ENCODE measurements around the gene ALDH1B1. TPM values are rescaled to one million over a fixed set of nuclear protein-coding genes. Genes with fewer than 3 reads are reported as not detected.
"Not testable (repeated sequence)": the region's sequence is repeated elsewhere in the genome, so short reads cannot be mapped to it uniquely, and the experiment has no call there.

Gene ALDH1B1
- total and polyA plus RNA-seq, 5 donors from 2014 or later = 1.7 to 11.8 (median 9.0) TPM

DNA sequence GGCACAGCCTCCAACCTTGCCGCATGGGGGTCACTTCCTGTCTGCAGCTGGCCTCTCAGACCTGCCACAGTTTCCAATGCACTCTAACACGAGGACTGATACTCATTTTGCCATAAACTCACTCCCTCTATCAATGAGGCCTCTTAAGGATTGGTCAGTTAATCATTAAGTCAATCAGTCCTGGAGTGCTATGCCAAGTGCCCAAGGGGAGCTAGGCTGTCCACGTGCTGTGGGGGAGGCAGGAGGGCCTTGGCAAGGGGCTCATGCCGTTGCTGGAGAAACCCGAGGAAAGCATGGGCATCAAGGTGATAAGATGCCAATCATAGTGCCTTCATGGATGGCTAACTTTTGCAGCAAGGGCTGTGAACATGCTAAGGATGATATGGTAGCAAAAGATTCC is 1.7 kb upstream of the ALDH1B1 start:
- Mint-ChIP-seq H3K4me3 (peak overlapping the region in 3 of 4 donors; percentile 22 to 92 (median 84)), H3K27ac (no peak overlapping the region), H3K36me3 (peaks cover 6% of the 10 kb centered on the region), H3K27me3 (peaks cover 15% of the 10 kb centered on the region), H3K4me1 (peaks cover 0 to 29% (median 15%) of the 10 kb centered on the region in 4 donors), H3K9me3 (no peaks in the 10 kb centered on the region)
- Histone ChIP-seq H3K36me3 (ENCODE audit: control insufficient read depth, insufficient read depth, low read length) (peaks cover 3% of the 10 kb centered on the region), H3K27me3 (ENCODE audit: control insufficient read depth, insufficient read depth, low read length) (no peaks in the 10 kb centered on the region), H3K4me3 (ENCODE audit: low read depth, low read length) (no peak overlapping the region), H3K9me3 (ENCODE audit: control insufficient read depth in 2 of 2, low read length in 2 of 2) (no peaks in the 10 kb centered on the region), H3K27ac (ENCODE audit: insufficient read depth, low read length, poor library complexity, severe bottlenecking) (no peak overlapping the region), H3K4me1 (ENCODE audit: control insufficient read depth, insufficient read depth, low read length, poor library complexity, severe bottlenecking) (peaks cover 14% of the 10 kb centered on the region)
- DNase-seq (no peak), ATAC-seq (ENCODE audit: low read depth in 2 of 2) (no peak)

DNA sequence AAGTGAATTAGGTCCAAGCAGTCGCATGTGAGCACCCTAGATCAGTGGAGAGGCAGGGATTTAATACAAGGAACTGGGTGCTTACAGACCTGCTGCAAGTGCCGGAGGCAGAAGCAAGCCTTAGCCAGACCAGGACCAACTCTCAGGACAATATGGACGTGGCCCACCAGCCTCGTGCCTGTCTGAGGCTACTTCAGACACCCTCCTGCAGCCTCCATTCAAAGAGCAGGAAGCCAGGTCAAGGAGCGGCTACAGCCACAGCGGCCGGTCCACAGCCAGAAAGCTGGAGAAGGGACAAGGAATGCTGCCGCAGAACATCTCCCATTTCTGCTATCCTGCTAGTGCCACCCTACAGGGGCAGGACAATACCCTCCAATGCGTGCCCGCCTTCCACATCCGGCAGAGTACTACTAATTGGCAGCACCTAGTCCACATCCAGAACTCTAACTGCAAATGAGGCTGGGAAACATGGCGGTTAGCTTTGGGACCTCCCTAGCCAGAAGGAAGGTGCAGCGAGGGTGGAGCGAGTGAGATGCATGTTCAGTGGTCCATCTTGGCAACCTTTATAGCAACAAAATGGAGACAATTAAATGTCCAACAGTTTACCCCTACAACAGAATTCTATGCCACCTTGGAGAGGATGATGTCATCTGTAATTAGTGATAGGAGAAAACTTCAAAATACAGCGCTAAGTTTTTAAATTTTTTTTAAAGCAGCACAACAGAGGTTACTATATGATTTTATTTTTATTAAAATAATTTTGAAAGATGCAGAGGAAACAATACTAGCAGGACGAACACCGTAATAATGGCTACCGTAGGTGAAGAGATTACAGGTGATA is 1.0 kb upstream of the ALDH1B1 start:
- Mint-ChIP-seq H3K4me1 (peaks cover 0 to 29% (median 15%) of the 10 kb centered on the region in 4 donors), H3K4me3 (peak overlapping the region; percentile 84 to 96 (median 94)), H3K27me3 (peaks cover 15% of the 10 kb centered on the region), H3K9me3 (no peaks in the 10 kb centered on the region), H3K27ac (peak overlapping the region in 2 of 3 donors; percentile 21 to 88), H3K36me3 (peaks cover 13% of the 10 kb centered on the region)
- H3K27ac ChIP-seq (ENCODE audit: insufficient read depth, low read length, poor library complexity, severe bottlenecking) = no peak overlapping the region
- H3K36me3 ChIP-seq (ENCODE audit: control insufficient read depth, insufficient read depth, low read length) = peaks cover 6% of the 10 kb centered on the region
- H3K27me3 ChIP-seq (ENCODE audit: control insufficient read depth, insufficient read depth, low read length) = no peaks in the 10 kb centered on the region
- DNase-seq = no peak
- no peak for ATAC-seq (ENCODE audit: low read depth in 2 of 2)
- H3K4me1 ChIP-seq (ENCODE audit: control insufficient read depth, insufficient read depth, low read length, poor library complexity, severe bottlenecking) = peaks cover 14% of the 10 kb centered on the region
- H3K4me3 ChIP-seq (ENCODE audit: low read depth, low read length) = peak overlapping the region; percentile 73
- H3K9me3 ChIP-seq (ENCODE audit: control insufficient read depth in 2 of 2, low read length in 2 of 2) = no peaks in the 10 kb centered on the region

DNA sequence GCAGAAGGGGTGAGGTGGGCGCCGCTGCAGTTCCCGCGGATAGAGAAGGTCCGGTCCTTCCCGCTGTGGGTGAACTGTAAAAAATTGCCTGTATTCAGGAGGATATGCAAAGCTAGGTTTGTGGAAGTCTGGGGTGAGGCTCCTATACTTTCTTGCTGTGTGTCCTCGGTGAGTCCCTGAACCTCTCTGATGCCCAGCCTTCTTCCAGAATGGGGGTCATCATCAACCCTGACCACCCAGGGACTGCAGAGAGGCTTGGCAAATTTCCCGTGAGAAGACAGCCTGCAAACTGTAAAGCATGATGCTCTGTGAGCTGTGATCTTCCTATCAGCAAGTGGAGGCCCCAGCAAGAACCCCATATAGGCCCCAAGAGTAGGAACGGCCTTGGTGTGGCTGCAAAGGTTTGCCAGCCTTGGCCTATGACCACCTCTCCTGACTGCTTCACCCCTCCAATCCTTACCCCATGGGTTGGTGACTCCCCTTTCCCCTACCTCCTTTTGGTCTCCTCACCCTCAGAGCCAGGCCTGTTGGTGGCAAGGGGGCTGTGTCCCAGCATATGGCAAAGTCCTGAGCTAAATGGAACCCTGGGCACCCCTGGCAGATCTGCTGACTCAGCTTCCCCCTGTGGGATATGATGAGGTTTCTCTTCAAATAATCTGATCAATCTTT is 760 bp downstream of the ALDH1B1 start:
- Histone ChIP-seq H3K4me3 (ENCODE audit: low read depth, low read length) (peak overlapping the region; percentile 73), H3K9me3 (ENCODE audit: control insufficient read depth in 2 of 2, low read length in 2 of 2) (no peaks in the 10 kb centered on the region), H3K27me3 (ENCODE audit: control insufficient read depth, insufficient read depth, low read length) (no peaks in the 10 kb centered on the region), H3K36me3 (ENCODE audit: control insufficient read depth, insufficient read depth, low read length) (peaks cover 10% of the 10 kb centered on the region), H3K27ac (ENCODE audit: insufficient read depth, low read length, poor library complexity, severe bottlenecking) (no peak overlapping the region), H3K4me1 (ENCODE audit: control insufficient read depth, insufficient read depth, low read length, poor library complexity, severe bottlenecking) (peaks cover 14% of the 10 kb centered on the region)
- Mint-ChIP-seq H3K36me3 (peaks cover 24% of the 10 kb centered on the region), H3K27ac (peak overlapping the region; percentile 89 to 95 (median 94)), H3K4me3 (peak overlapping the region; percentile 84 to 96 (median 94)), H3K27me3 (peaks cover 8% of the 10 kb centered on the region), H3K9me3 (no peaks in the 10 kb centered on the region), H3K4me1 (peaks cover 0 to 29% (median 15%) of the 10 kb centered on the region in 4 donors)
- DNase-seq (peak in 1 of 3 donors; percentile 7), ATAC-seq (ENCODE audit: low read depth in 2 of 2) (no peak)

DNA sequence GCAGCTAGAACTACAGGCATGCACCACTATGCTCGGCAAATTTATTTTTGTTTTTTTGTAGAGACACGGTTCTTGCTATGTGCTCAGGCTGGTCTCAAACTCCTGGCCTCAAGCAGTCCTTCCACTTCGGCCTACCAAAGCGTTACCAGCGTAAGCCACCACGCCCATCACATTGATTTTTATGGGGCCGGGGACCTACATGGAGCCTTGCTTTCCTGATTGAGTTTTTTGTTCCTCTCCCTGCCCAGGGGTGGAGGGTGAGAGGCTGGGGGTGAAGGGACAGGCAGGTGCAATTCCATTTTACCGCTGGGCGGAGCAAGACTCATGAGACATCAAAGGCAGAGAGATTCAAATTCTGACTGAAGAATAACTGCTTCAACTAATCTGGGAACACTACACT is 1.9 kb downstream of the ALDH1B1 start:
- ATAC-seq (ENCODE audit: low read depth in 2 of 2) (no peak), DNase-seq (no peak)
- no peaks in the 10 kb centered on the region for H3K9me3 Mint-ChIP-seq
- H3K4me1 Mint-ChIP-seq = peaks cover 0 to 29% (median 15%) of the 10 kb centered on the region in 4 donors
- Histone ChIP-seq H3K9me3 (ENCODE audit: control insufficient read depth in 2 of 2, low read length in 2 of 2) (no peaks in the 10 kb centered on the region), H3K27ac (ENCODE audit: insufficient read depth, low read length, poor library complexity, severe bottlenecking) (no peak overlapping the region), H3K36me3 (ENCODE audit: control insufficient read depth, insufficient read depth, low read length) (peaks cover 10% of the 10 kb centered on the region), H3K4me1 (ENCODE audit: control insufficient read depth, insufficient read depth, low read length, poor library complexity, severe bottlenecking) (peaks cover 14% of the 10 kb centered on the region), H3K4me3 (ENCODE audit: low read depth, low read length) (no peak overlapping the region), H3K27me3 (ENCODE audit: control insufficient read depth, insufficient read depth, low read length) (no peaks in the 10 kb centered on the region)
- peak overlapping the region in 2 of 4 donors; percentile 54 to 76 for H3K4me3 Mint-ChIP-seq
- peaks cover 31% of the 10 kb centered on the region for H3K36me3 Mint-ChIP-seq
- H3K27ac Mint-ChIP-seq = no peak overlapping the region
- peaks cover 8% of the 10 kb centered on the region for H3K27me3 Mint-ChIP-seq

DNA sequence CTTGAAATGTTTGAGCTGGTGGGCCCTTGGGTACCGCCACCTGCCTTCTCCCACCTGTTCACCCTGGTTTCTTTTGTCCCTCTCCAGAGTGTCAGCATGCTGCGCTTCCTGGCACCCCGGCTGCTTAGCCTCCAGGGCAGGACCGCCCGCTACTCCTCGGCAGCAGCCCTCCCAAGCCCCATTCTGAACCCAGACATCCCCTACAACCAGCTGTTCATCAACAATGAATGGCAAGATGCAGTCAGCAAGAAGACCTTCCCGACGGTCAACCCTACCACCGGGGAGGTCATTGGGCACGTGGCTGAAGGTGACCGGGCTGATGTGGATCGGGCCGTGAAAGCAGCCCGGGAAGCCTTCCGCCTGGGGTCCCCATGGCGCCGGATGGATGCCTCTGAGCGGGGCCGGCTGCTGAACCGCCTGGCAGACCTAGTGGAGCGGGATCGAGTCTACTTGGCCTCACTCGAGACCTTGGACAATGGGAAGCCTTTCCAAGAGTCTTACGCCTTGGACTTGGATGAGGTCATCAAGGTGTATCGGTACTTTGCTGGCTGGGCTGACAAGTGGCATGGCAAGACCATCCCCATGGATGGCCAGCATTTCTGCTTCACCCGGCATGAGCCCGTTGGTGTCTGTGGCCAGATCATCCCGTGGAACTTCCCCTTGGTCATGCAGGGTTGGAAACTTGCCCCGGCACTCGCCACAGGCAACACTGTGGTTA is 3.3 kb downstream of the ALDH1B1 start:
- Mint-ChIP-seq H3K9me3 (no peaks in the 10 kb centered on the region), H3K36me3 (peaks cover 31% of the 10 kb centered on the region), H3K27ac (no peak overlapping the region), H3K4me1 (peaks cover 0 to 29% (median 15%) of the 10 kb centered on the region in 4 donors), H3K27me3 (no peaks in the 10 kb centered on the region), H3K4me3 (no peak overlapping the region)
- H3K27ac ChIP-seq (ENCODE audit: insufficient read depth, low read length, poor library complexity, severe bottlenecking) = no peak overlapping the region
- peaks cover 14% of the 10 kb centered on the region for H3K4me1 ChIP-seq (ENCODE audit: control insufficient read depth, insufficient read depth, low read length, poor library complexity, severe bottlenecking)
- ATAC-seq (ENCODE audit: low read depth in 2 of 2) (no peak), DNase-seq (no peak)
- no peak overlapping the region for H3K4me3 ChIP-seq (ENCODE audit: low read depth, low read length)
- H3K27me3 ChIP-seq (ENCODE audit: control insufficient read depth, insufficient read depth, low read length) = no peaks in the 10 kb centered on the region
- H3K36me3 ChIP-seq (ENCODE audit: control insufficient read depth, insufficient read depth, low read length) = peaks cover 10% of the 10 kb centered on the region
- no peaks in the 10 kb centered on the region for H3K9me3 ChIP-seq (ENCODE audit: control insufficient read depth in 2 of 2, low read length in 2 of 2)

DNA sequence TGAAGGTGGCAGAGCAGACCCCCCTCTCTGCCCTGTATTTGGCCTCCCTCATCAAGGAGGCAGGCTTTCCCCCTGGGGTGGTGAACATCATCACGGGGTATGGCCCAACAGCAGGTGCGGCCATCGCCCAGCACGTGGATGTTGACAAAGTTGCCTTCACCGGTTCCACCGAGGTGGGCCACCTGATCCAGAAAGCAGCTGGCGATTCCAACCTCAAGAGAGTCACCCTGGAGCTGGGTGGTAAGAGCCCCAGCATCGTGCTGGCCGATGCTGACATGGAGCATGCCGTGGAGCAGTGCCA is 3.8 kb downstream of the ALDH1B1 start:
- H3K4me3 Mint-ChIP-seq = peak overlapping the region in 1 of 4 donors; percentile 51
- ATAC-seq (ENCODE audit: low read depth in 2 of 2) = no peak
- no peak overlapping the region for H3K4me3 ChIP-seq (ENCODE audit: low read depth, low read length)
- H3K27me3 ChIP-seq (ENCODE audit: control insufficient read depth, insufficient read depth, low read length) = no peaks in the 10 kb centered on the region
- H3K9me3 ChIP-seq (ENCODE audit: control insufficient read depth in 2 of 2, low read length in 2 of 2) = no peaks in the 10 kb centered on the region
- peaks cover 10% of the 10 kb centered on the region for H3K36me3 ChIP-seq (ENCODE audit: control insufficient read depth, insufficient read depth, low read length)
- peaks cover 0 to 29% (median 15%) of the 10 kb centered on the region in 4 donors for H3K4me1 Mint-ChIP-seq
- peaks cover 14% of the 10 kb centered on the region for H3K4me1 ChIP-seq (ENCODE audit: control insufficient read depth, insufficient read depth, low read length, poor library complexity, severe bottlenecking)
- no peaks in the 10 kb centered on the region for H3K27me3 Mint-ChIP-seq
- H3K27ac Mint-ChIP-seq = no peak overlapping the region
- no peaks in the 10 kb centered on the region for H3K9me3 Mint-ChIP-seq
- peaks cover 31% of the 10 kb centered on the region for H3K36me3 Mint-ChIP-seq
- DNase-seq = no peak
- H3K27ac ChIP-seq (ENCODE audit: insufficient read depth, low read length, poor library complexity, severe bottlenecking) = no peak overlapping the region

DNA sequence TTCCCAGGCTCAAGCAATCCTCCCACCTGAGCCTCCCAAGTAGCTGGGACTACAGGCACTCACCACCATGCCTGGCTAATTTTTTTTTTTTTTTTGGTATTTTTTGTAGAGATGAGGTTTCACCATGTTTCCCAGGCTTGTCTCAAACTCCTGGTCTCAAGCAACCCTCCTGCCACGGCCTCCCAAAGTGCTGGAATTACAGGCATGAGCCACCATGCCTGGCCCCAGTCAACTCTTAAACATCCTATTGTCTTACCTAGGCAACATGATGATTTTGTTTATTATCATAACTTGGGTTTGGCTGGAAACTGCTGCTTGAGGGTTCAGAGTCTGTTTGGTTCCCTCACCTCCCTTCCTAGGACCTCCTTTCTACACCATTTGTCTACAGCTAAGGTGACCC is 6.7 kb downstream of the ALDH1B1 start:
- H3K36me3 Mint-ChIP-seq = peaks cover 31% of the 10 kb centered on the region
- not testable (repeated sequence) for ATAC-seq (ENCODE audit: low read depth in 2 of 2); H3K27me3 Mint-ChIP-seq; H3K9me3 ChIP-seq (ENCODE audit: control insufficient read depth in 2 of 2, low read length in 2 of 2); H3K4me3 ChIP-seq (ENCODE audit: low read depth, low read length); H3K4me1 Mint-ChIP-seq; H3K4me3 Mint-ChIP-seq; H3K27me3 ChIP-seq (ENCODE audit: control insufficient read depth, insufficient read depth, low read length); H3K4me1 ChIP-seq (ENCODE audit: control insufficient read depth, insufficient read depth, low read length, poor library complexity, severe bottlenecking); DNase-seq; H3K27ac ChIP-seq (ENCODE audit: insufficient read depth, low read length, poor library complexity, severe bottlenecking); H3K9me3 Mint-ChIP-seq; H3K27ac Mint-ChIP-seq
- peaks cover 10% of the 10 kb centered on the region for H3K36me3 ChIP-seq (ENCODE audit: control insufficient read depth, insufficient read depth, low read length)
